Activated CD4-positive, alpha-beta T cell treated with anti-CD3 and anti-CD28 coated beads, Interleukin-2, amount 10 ng/mL, durations not matched to agents 7 days and 5 days (primary cell): ENCODE data around the gene ARFIP2. TPM values are rescaled to one million over a fixed set of nuclear protein-coding genes. Genes with fewer than 3 reads are reported as not detected.

Experiments used
- CTCF ChIA-PET: fragments of 350-600 bp; sonication (Branson Sonifier 250); formaldehyde crosslinking; loops from one replicate; lab custom pipeline; 2021; ENCODE audit warnings: antibody characterized with exemption; lab: Charles Lee
- POLR2A ChIA-PET: fragments of 350-600 bp; sonication (Branson Sonifier 250); formaldehyde crosslinking; loops from one replicate; lab custom pipeline; 2021; ENCODE audit warnings: antibody characterized with exemption; lab: Charles Lee
- DNase-seq: peaks from one replicate; pipeline ENCODE4 v3.0.0-alpha.2; 2020
- H3K27ac Mint-ChIP-seq: one replicate; pipeline ENCODE4 v1.8.0; 2021; ENCODE audit warnings: mild to moderate bottlenecking, moderate library complexity, mixed read lengths
- H3K27me3 Mint-ChIP-seq: one replicate; pipeline ENCODE4 v1.8.0; 2021; ENCODE audit warnings: mixed read lengths
- H3K36me3 Mint-ChIP-seq: one replicate; pipeline ENCODE4 v1.8.0; 2021; ENCODE audit warnings: low read depth, mixed read lengths
- H3K4me1 Mint-ChIP-seq: one replicate; pipeline ENCODE4 v1.8.0; 2021; ENCODE audit warnings: mixed read lengths
- H3K4me3 Mint-ChIP-seq: one replicate; pipeline ENCODE4 v1.8.0; 2021; ENCODE audit warnings: mild to moderate bottlenecking, moderate library complexity, mixed read lengths
- H3K9me3 Mint-ChIP-seq: one replicate; pipeline ENCODE4 v1.8.0; 2021; ENCODE audit warnings: mixed read lengths
- total RNA-seq, 2 experiments: library from RNA; stranded (reverse); gene quantifications; one replicate each; pipeline ENCODE4 v1.2.3, GENCODE V29; 2021

ARFIP2 gene
- total RNA-seq, 2 experiments from 2014 or later: 39.0 to 40.6 TPM

DNA sequence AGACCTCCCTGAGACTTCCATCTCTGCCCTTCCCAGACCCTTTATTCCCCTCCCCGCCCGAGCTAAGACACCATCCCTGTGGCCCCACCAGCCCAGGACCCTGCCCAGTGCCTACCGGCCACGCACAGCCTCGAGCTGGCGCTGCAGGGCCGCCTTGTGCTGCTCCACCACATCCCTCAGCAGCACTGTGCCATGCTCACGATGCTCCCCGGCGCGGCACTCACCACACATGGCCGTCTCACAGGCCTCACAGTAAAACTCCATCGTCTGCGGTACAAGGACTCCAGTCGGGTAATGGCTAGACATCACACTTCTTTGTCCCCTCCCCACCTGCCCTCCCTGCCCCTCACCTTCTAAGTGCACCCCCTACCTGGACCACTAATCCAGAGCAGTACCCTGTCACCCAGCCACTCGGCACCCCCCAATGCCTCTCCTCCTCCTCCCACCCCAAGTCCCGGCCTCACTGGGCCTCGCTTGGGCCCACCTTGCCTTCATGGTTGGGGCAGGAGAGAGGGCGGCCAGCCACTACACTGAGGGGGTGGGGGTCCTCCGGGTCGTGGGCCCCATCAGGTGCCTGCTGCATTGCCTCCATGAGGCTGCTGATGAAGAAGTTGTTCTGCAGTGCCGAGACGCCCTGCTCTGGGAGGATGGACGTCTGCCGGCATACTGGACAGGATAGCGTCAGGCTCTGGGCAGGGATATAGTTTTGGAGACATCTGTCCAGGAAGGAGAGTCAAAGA, 23.4 kb downstream of the ARFIP2 start:
- Mint-ChIP-seq H3K36me3 (no peaks in the 10 kb centered on the region), H3K4me1 (no peaks in the 10 kb centered on the region), H3K27me3 (no peaks in the 10 kb centered on the region), H3K9me3 (no peaks in the 10 kb centered on the region), H3K4me3 (no peak overlapping the region), H3K27ac (no peak overlapping the region)
- CTCF ChIA-PET: no interaction called here
- POLR2A ChIA-PET: no interaction called here
- DNase-seq: no peak

- Mint-ChIP-seq H3K36me3 (no peaks in the 10 kb centered on the region), H3K27ac (no peak overlapping the region), H3K4me1 (no peaks in the 10 kb centered on the region), H3K4me3 (no peak overlapping the region), H3K9me3 (no peaks in the 10 kb centered on the region), H3K27me3 (no peaks in the 10 kb centered on the region)
- POLR2A ChIA-PET: no interaction called here
- CTCF ChIA-PET: interaction anchor here (1.5 to 5.4 kb wide), 2 partner anchors 11 to 13 kb away, joined by 3 to 35 read pairs; no protein-coding TSS in a partner anchor
- DNase-seq: no peak
These were observed 24.6 kb downstream of the ARFIP2 start for GRCh38 chr11:6456361-6457073.

GRCh38 chr11:6455070-6455469, 26.1 kb downstream of the ARFIP2 start:
- no peaks in the 10 kb centered on the region for H3K27me3 Mint-ChIP-seq
- H3K27ac Mint-ChIP-seq: no peak overlapping the region
- H3K4me3 Mint-ChIP-seq: no peak overlapping the region
- H3K9me3 Mint-ChIP-seq: no peaks in the 10 kb centered on the region
- ChIA-PET CTCF (interaction anchor here (1.6 to 5.4 kb wide), 4 partner anchors 11 to 92 kb away, joined by 4 to 35 read pairs (median 5); no protein-coding TSS in a partner anchor), POLR2A (no interaction called here)
- no peak for DNase-seq
- no peaks in the 10 kb centered on the region for H3K4me1 Mint-ChIP-seq
- H3K36me3 Mint-ChIP-seq: no peaks in the 10 kb centered on the region

DNA sequence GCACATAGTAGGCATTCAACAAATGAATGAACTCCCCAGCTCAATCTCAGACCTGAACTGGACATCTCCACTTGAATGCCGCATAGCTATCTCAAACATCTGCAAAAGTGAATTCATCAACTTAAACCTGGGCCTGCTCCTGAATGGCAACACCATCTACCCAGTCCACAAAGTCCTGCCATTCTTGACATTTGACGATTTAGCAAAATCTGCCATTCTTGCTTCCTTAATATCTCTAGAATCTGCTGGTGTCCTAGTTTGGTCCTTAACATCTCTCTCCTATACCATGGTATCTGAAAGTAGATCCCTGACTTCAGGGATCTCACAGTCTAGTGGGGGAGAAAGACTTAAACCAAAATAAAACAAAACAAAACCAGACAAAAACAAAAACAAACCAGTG, 28.0 kb downstream of the ARFIP2 start:
- no peak overlapping the region for H3K27ac Mint-ChIP-seq
- POLR2A ChIA-PET: no interaction called here
- no peaks in the 10 kb centered on the region for H3K27me3 Mint-ChIP-seq
- no peaks in the 10 kb centered on the region for H3K36me3 Mint-ChIP-seq
- H3K4me3 Mint-ChIP-seq: no peak overlapping the region
- CTCF ChIA-PET: interaction anchor here (1.0 to 5.4 kb wide), 6 partner anchors 9 to 145 kb away, joined by 3 to 35 read pairs (median 5); no protein-coding TSS in a partner anchor
- H3K4me1 Mint-ChIP-seq: no peaks in the 10 kb centered on the region
- H3K9me3 Mint-ChIP-seq: no peaks in the 10 kb centered on the region
- DNase-seq: no peak

DNA sequence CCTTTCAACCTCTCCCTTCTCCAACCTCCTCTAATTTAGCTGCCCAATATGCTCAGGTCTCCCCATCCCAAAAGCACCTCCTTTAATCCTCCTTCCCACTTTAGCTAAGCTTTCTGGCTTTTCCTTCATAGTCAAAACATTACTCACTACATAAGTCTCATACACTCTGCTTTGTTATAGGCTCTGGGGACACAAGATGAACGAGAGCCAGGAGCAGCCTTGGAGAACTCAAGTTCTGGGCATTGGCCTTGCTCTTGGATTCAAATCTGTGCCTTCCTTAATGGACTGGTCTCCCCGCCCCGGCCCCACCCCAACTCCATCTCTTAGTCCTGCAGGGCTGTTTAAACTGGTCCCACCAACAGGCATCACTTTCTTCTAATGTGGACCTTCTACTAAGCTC, 28.9 kb downstream of the ARFIP2 start:
- ChIA-PET CTCF (interaction anchor here (1.2 to 5.4 kb wide), 3 partner anchors 9 to 73 kb away, joined by 4 to 35 read pairs (median 5); no protein-coding TSS in a partner anchor), POLR2A (no interaction called here)
- H3K27ac Mint-ChIP-seq: no peak overlapping the region
- H3K36me3 Mint-ChIP-seq: no peaks in the 10 kb centered on the region
- H3K4me3 Mint-ChIP-seq: no peak overlapping the region
- no peaks in the 10 kb centered on the region for H3K9me3 Mint-ChIP-seq
- H3K4me1 Mint-ChIP-seq: no peaks in the 10 kb centered on the region
- no peaks in the 10 kb centered on the region for H3K27me3 Mint-ChIP-seq
- DNase-seq: no peak

- POLR2A ChIA-PET: no interaction called here
- no peak overlapping the region for H3K27ac Mint-ChIP-seq
These were observed 32.6 kb downstream of the ARFIP2 start for GRCh38 chr11:6448574-6448973.

GRCh38 chr11:6443269-6444003, 37.7 kb downstream of the ARFIP2 start:
- POLR2A ChIA-PET: interaction anchor here (0.6 to 1.8 kb wide), 2 partner anchors 25 to 64 kb away, joined by 3 to 17 read pairs; partner anchors contain the start of gene APBB1

More at GRCh38 chr11:6448574-6448973, 32.6 kb downstream of the ARFIP2 start:
- Mint-ChIP-seq H3K4me1 (no peaks in the 10 kb centered on the region), H3K9me3 (no peaks in the 10 kb centered on the region), H3K4me3 (no peak overlapping the region), H3K36me3 (no peaks in the 10 kb centered on the region), H3K27me3 (peaks cover 2% of the 10 kb centered on the region)
- DNase-seq: no peak
- CTCF ChIA-PET: interaction anchor here (0.6 to 3.1 kb wide), 2 partner anchors 11 to 69 kb away, joined by 3 to 13 read pairs; no protein-coding TSS in a partner anchor

DNA sequence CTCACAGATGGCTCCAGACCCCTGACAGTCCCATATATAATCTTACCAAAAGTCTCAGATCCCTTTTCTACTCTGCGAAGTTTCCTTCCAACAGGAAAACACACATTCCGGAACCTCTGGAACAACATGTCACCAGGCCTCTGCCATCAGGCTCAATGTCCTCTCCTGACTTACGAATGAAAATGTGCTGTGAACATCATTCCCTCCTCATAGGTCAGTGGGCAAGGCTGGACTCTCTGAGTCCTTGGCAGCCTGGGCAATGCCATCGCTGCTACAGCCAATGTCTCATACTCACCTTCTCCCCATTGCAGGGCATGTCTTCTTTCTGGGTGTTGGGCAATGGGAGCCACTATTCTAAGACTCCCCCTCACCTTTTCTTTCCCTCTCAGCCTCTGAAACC, 38.7 kb downstream of the ARFIP2 start:
- DNase-seq: no peak
- no peak overlapping the region for H3K4me3 Mint-ChIP-seq
- POLR2A ChIA-PET: interaction anchor here (1.1 kb wide), 1 partner anchor 63 kb away, joined by 7 read pairs; no protein-coding TSS in a partner anchor
- H3K9me3 Mint-ChIP-seq: no peaks in the 10 kb centered on the region
- CTCF ChIA-PET: interaction anchor here (1.4 to 4.3 kb wide), 5 partner anchors 10 to 65 kb away, joined by 7 to 72 read pairs (median 17); no protein-coding TSS in a partner anchor
- H3K27ac Mint-ChIP-seq: no peak overlapping the region
- no peaks in the 10 kb centered on the region for H3K36me3 Mint-ChIP-seq
- H3K4me1 Mint-ChIP-seq: no peaks in the 10 kb centered on the region
- peaks cover 2% of the 10 kb centered on the region for H3K27me3 Mint-ChIP-seq

More at GRCh38 chr11:6443269-6444003, 37.7 kb downstream of the ARFIP2 start:
- no peak overlapping the region for H3K27ac Mint-ChIP-seq
- H3K9me3 Mint-ChIP-seq: no peaks in the 10 kb centered on the region
- no peaks in the 10 kb centered on the region for H3K4me1 Mint-ChIP-seq
- peak; percentile 64 for DNase-seq
- CTCF ChIA-PET: interaction anchor here (0.5 to 4.3 kb wide), 30 partner anchors 8 to 192 kb away, joined by 3 to 72 read pairs (median 5); partner anchors contain the start of gene SMPD1
- no peaks in the 10 kb centered on the region for H3K36me3 Mint-ChIP-seq
- peaks cover 2% of the 10 kb centered on the region for H3K27me3 Mint-ChIP-seq
- H3K4me3 Mint-ChIP-seq: no peak overlapping the region

GRCh38 chr11:6440906-6441358, 40.2 kb downstream of the ARFIP2 start, which contains the start of gene HPX:
HPX (minus strand) TSS chr11:6440987; CDS start chr11:6440963, 24 bp downstream.
- DNase-seq: no peak
- Mint-ChIP-seq H3K4me1 (peaks cover 3% of the 10 kb centered on the region), H3K4me3 (no peak within 1 kb of the TSS), H3K27ac (no peak within 1 kb of the TSS), H3K9me3 (no peaks in the 10 kb centered on the region), H3K27me3 (peaks cover 2% of the 10 kb centered on the region), H3K36me3 (no peaks in the 10 kb centered on the region)
- ChIA-PET CTCF (interaction anchor here (0.9 to 2.6 kb wide), 6 partner anchors 9 to 78 kb away, joined by 3 to 17 read pairs (median 4); no protein-coding TSS in a partner anchor), POLR2A (no interaction called here)

GRCh38 chr11:6438979-6439571, 42.1 kb downstream of the ARFIP2 start:
- no peaks in the 10 kb centered on the region for H3K27me3 Mint-ChIP-seq
- peak; percentile 31 for DNase-seq
- H3K27ac Mint-ChIP-seq: no peak overlapping the region
- no peaks in the 10 kb centered on the region for H3K36me3 Mint-ChIP-seq
- no peak overlapping the region for H3K4me3 Mint-ChIP-seq
- no peaks in the 10 kb centered on the region for H3K9me3 Mint-ChIP-seq
- H3K4me1 Mint-ChIP-seq: peaks cover 6% of the 10 kb centered on the region
- POLR2A ChIA-PET: no interaction called here
- CTCF ChIA-PET: interaction anchor here (0.5 to 5.8 kb wide), 10 partner anchors 9 to 238 kb away, joined by 3 to 30 read pairs (median 4); partner anchors contain the start of genes ARFIP2, SMPD1 and TIMM10B

DNA sequence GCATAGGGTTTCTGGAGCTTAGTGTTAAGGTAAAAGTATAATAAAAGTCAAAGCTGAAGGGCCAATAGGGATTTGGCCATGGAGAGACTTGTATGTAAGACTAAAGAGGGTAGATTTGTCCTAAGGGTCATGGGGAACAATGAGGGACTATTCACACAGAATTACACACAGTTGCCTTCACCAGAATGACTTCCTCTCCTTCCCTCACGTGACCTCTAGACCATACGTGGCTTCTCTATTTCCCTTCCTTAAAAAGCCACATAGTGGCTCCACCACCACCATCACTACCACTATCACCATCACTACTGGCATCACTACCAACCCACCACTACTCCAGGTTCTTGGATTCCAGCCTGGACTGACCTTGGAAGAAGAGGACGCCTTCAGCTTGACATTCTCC, 43.1 kb downstream of the ARFIP2 start:
- H3K27ac Mint-ChIP-seq: no peak overlapping the region
- no peaks in the 10 kb centered on the region for H3K36me3 Mint-ChIP-seq
- ChIA-PET POLR2A (no interaction called here), CTCF (interaction anchor here (0.7 to 5.8 kb wide), 10 partner anchors 9 to 230 kb away, joined by 3 to 30 read pairs (median 4); partner anchors contain the start of genes ARFIP2, SMPD1 and TIMM10B)
- H3K4me1 Mint-ChIP-seq: peaks cover 6% of the 10 kb centered on the region
- peak; percentile 29 for DNase-seq
- no peaks in the 10 kb centered on the region for H3K9me3 Mint-ChIP-seq
- H3K27me3 Mint-ChIP-seq: no peaks in the 10 kb centered on the region
- H3K4me3 Mint-ChIP-seq: no peak overlapping the region
